Activated CD4-positive, alpha-beta memory T cell treated with anti-CD3 and anti-CD28 coated beads, Interleukin-2, amount 10 ng/mL, durations not matched to agents 7 days and 5 days (primary cell): ENCODE data around the gene PGBD1. TPM values are rescaled to one million over a fixed set of nuclear protein-coding genes. Genes with fewer than 3 reads are reported as not detected.
"Not testable (repeated sequence)": the region's sequence is repeated elsewhere in the genome, so short reads cannot be mapped to it uniquely, and the experiment has no call there.

ENCODE experiments used
- CTCF ChIA-PET: fragments of 350-600 bp; sonication (Branson Sonifier 250); formaldehyde crosslinking; loops from one replicate; lab custom pipeline; 2021; ENCODE audit warnings: antibody characterized with exemption, inconsistent platforms; lab: Charles Lee
- POLR2A ChIA-PET: fragments of 350-600 bp; sonication (Branson Sonifier 250); formaldehyde crosslinking; loops from one replicate; lab custom pipeline; 2021; ENCODE audit warnings: antibody characterized with exemption; lab: Charles Lee
- DNase-seq: peaks from one replicate; pipeline ENCODE4 v3.0.0-alpha.2; 2020
- H3K27ac Mint-ChIP-seq: one replicate; pipeline ENCODE4 v1.8.0; 2021; ENCODE audit warnings: mild to moderate bottlenecking, mixed read lengths
- H3K27me3 Mint-ChIP-seq: one replicate; pipeline ENCODE4 v1.8.0; 2021; ENCODE audit warnings: mixed read lengths
- H3K36me3 Mint-ChIP-seq: one replicate; pipeline ENCODE4 v1.8.0; 2021; ENCODE audit warnings: low read depth, mixed read lengths
- H3K4me1 Mint-ChIP-seq: one replicate; pipeline ENCODE4 v1.8.0; 2021; ENCODE audit warnings: mixed read lengths
- H3K4me3 Mint-ChIP-seq: one replicate; pipeline ENCODE4 v1.8.0; 2021; ENCODE audit warnings: mild to moderate bottlenecking, mixed read lengths
- H3K9me3 Mint-ChIP-seq: one replicate; pipeline ENCODE4 v1.8.0; 2021; ENCODE audit warnings: mixed read lengths
- total RNA-seq, 2 experiments: library from RNA; stranded (reverse); gene quantifications; one replicate each; pipeline ENCODE4 v1.2.3, GENCODE V29; 2021

Gene PGBD1
- total RNA-seq, 2 experiments from 2014 or later: 1.8 to 2.0 TPM

GRCh38 chr6:28282926-28283325 lies 1.6 kb downstream of the PGBD1 start:
- peaks cover 13% of the 10 kb centered on the region for H3K4me1 Mint-ChIP-seq
- no peak for DNase-seq
- H3K9me3 Mint-ChIP-seq: no peaks in the 10 kb centered on the region
- no peak overlapping the region for H3K4me3 Mint-ChIP-seq
- ChIA-PET POLR2A (no interaction called here), CTCF (interaction anchor here (1.0 to 1.5 kb wide), 2 partner anchors 16 to 73 kb away, joined by 4 read pairs; partner anchors contain the start of gene ZSCAN26)
- no peak overlapping the region for H3K27ac Mint-ChIP-seq
- peaks cover 11% of the 10 kb centered on the region for H3K36me3 Mint-ChIP-seq
- H3K27me3 Mint-ChIP-seq: peaks cover 5% of the 10 kb centered on the region

GRCh38 chr6:28291573-28291972 lies 10.2 kb downstream of the PGBD1 start:
- Mint-ChIP-seq H3K27ac (no peak overlapping the region), H3K36me3 (no peaks in the 10 kb centered on the region), H3K27me3 (no peaks in the 10 kb centered on the region), H3K4me1 (no peaks in the 10 kb centered on the region), H3K9me3 (no peaks in the 10 kb centered on the region), H3K4me3 (no peak overlapping the region)
- DNase-seq: no peak
- CTCF ChIA-PET: no interaction called here
- POLR2A ChIA-PET: no interaction called here

GRCh38 chr6:28295326-28295725 lies 14.0 kb downstream of the PGBD1 start:
- Mint-ChIP-seq H3K27me3 (no peaks in the 10 kb centered on the region), H3K27ac (no peak overlapping the region)
- CTCF ChIA-PET: no interaction called here

DNA sequence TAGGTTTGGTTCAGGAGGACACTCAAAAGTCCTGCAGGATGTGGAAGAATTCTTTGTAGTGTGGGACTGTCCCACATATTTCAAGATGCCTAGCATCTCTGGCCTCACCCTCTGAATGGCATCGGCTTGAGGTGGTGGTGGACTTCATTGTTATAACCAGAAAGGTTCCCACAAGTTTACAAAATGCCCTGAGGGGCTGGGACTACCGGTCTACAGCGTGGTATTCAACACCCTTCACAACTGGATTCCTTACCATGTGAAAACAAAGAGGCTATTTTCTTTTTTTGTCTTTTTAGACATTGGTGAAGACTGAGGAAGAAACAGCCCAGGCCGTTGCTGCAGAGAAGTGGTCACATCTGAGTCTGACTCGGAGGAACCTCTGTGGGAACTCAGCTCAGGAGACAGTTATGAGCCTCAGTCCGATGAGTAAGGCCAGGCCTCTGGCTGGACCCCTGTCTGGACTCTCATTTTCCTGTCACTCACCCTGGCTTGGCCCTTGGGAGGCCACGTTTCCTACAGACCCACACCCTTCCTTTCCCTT lies 15.2 kb downstream of the PGBD1 start:
- H3K27me3 Mint-ChIP-seq: no peaks in the 10 kb centered on the region
- H3K36me3 Mint-ChIP-seq: no peaks in the 10 kb centered on the region
- no peaks in the 10 kb centered on the region for H3K9me3 Mint-ChIP-seq
- ChIA-PET POLR2A (no interaction called here), CTCF (no interaction called here)
- no peaks in the 10 kb centered on the region for H3K4me1 Mint-ChIP-seq
- no peak overlapping the region for H3K27ac Mint-ChIP-seq
- H3K4me3 Mint-ChIP-seq: no peak overlapping the region
- DNase-seq: no peak

More at GRCh38 chr6:28295326-28295725, 14.0 kb downstream of the PGBD1 start:
- no peak for DNase-seq
- Mint-ChIP-seq H3K4me3 (no peak overlapping the region), H3K9me3 (no peaks in the 10 kb centered on the region), H3K4me1 (no peaks in the 10 kb centered on the region), H3K36me3 (no peaks in the 10 kb centered on the region)
- POLR2A ChIA-PET: no interaction called here

DNA sequence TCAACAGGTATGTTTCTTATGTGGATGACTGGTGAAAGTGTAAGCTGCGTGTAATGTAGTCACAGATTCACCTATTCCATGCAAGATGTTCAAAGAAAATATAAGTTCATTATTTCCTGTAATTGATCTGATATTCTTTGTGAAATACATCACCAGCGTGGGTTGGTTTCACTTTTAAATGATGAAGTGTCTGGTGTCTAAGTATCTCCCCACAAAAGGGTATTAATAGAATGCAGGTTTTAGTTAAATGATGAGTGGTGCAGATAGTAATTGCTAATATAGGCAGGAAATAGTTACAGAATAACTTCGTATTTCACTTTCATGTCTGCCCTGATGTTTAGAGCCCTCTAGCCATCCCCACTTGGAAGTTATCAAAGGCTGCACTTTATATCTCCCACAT lies 22.2 kb downstream of the PGBD1 start:
- H3K27me3 Mint-ChIP-seq: peaks cover 6% of the 10 kb centered on the region
- ChIA-PET CTCF (no interaction called here), POLR2A (no interaction called here)
- peaks cover 14% of the 10 kb centered on the region for H3K4me1 Mint-ChIP-seq
- no peak overlapping the region for H3K4me3 Mint-ChIP-seq
- no peak for DNase-seq
- H3K36me3 Mint-ChIP-seq: peaks cover 3% of the 10 kb centered on the region
- H3K9me3 Mint-ChIP-seq: no peaks in the 10 kb centered on the region
- no peak overlapping the region for H3K27ac Mint-ChIP-seq

DNA sequence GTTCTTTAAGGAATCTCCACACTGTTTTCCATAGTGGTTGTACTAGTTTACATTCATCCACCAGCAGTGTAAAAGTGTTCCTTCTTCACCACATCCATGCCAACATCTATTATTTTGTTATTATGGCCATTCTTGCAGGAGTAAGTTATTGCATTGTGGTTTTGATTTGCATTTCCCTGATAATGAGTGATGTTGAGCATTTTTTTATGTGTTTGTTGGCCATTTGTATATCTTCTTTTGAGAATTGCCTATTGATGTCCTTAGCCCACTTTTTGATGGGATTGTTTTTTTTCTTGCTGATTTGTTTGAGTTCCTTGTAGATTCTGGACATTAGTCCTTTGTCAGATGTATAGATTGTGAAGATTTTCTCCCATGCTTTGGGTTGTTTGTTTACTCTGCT lies 25.0 kb downstream of the PGBD1 start:
- H3K9me3 Mint-ChIP-seq, H3K4me3 Mint-ChIP-seq, H3K36me3 Mint-ChIP-seq, POLR2A ChIA-PET, H3K27ac Mint-ChIP-seq, DNase-seq, CTCF ChIA-PET: not testable (repeated sequence)
- H3K27me3 Mint-ChIP-seq: peaks cover 14% of the 10 kb centered on the region
- peaks cover 14% of the 10 kb centered on the region for H3K4me1 Mint-ChIP-seq

- CTCF ChIA-PET: no interaction called here
- H3K4me1 Mint-ChIP-seq: no peaks in the 10 kb centered on the region
- H3K4me3 Mint-ChIP-seq: no peak overlapping the region
- no peak for DNase-seq
- no peaks in the 10 kb centered on the region for H3K36me3 Mint-ChIP-seq
- H3K27me3 Mint-ChIP-seq: peaks cover 19% of the 10 kb centered on the region
- no peaks in the 10 kb centered on the region for H3K9me3 Mint-ChIP-seq
- no peak overlapping the region for H3K27ac Mint-ChIP-seq
- POLR2A ChIA-PET: no interaction called here
Measured at GRCh38 chr6:28311139-28311823, 29.9 kb downstream of the PGBD1 start.

- POLR2A ChIA-PET: no interaction called here
- H3K4me1 Mint-ChIP-seq: no peaks in the 10 kb centered on the region
- DNase-seq: no peak
- no peaks in the 10 kb centered on the region for H3K9me3 Mint-ChIP-seq
- H3K27ac Mint-ChIP-seq: no peak overlapping the region
- peaks cover 21% of the 10 kb centered on the region for H3K27me3 Mint-ChIP-seq
- no peaks in the 10 kb centered on the region for H3K36me3 Mint-ChIP-seq
- CTCF ChIA-PET: interaction anchor here (0.7 kb wide), 1 partner anchor 1693 kb away, joined by 4 read pairs; no protein-coding TSS in a partner anchor
- H3K4me3 Mint-ChIP-seq: no peak overlapping the region
Measured at GRCh38 chr6:28312939-28313338, 31.6 kb downstream of the PGBD1 start.

DNA sequence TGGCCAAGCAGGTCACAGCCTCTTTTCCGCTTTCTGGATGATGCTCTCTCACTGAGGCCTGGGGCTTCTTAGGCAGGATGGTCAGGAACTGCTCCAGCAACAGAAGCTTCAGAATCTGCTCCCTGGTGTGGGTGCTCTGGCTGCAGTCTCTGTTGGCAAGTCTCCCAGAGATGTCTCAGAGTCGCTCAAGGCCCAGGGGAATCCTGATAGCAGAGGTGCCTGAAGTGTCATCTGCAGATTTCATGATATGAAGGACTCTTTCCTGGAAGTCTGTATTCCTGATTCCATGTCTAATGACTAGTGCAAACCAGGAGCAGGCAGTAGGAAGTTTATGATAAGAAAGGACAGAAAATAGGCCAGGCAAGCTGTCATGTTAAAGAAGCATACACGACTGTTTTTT lies 34.3 kb downstream of the PGBD1 start:
- DNase-seq: no peak
- H3K9me3 Mint-ChIP-seq: no peaks in the 10 kb centered on the region
- no peaks in the 10 kb centered on the region for H3K4me1 Mint-ChIP-seq
- H3K4me3 Mint-ChIP-seq: no peak overlapping the region
- ChIA-PET CTCF (no interaction called here), POLR2A (no interaction called here)
- peaks cover 10% of the 10 kb centered on the region for H3K27me3 Mint-ChIP-seq
- no peak overlapping the region for H3K27ac Mint-ChIP-seq
- H3K36me3 Mint-ChIP-seq: no peaks in the 10 kb centered on the region

DNA sequence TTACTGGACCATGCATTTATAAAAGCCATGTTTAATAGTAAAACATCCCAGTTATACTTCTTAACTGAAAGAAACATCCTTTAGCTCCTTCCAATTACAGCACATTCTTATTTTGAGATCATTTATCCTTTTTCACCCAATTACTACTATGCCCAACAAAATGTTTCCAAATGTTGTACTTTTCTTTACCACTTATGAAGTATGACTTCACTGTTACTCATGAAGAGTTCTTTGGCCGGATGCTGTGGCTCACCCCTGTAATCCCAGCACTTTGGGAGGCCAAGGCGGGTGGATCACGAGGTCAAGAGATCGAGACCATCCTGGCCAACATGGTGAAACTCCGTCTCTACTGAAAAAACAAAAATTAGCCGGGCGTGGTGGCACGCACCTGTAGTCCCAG lies 36.5 kb downstream of the PGBD1 start:
- H3K27me3 Mint-ChIP-seq: peaks cover 13% of the 10 kb centered on the region
- CTCF ChIA-PET, H3K4me1 Mint-ChIP-seq, POLR2A ChIA-PET, H3K9me3 Mint-ChIP-seq, H3K27ac Mint-ChIP-seq, H3K4me3 Mint-ChIP-seq, DNase-seq, H3K36me3 Mint-ChIP-seq: not testable (repeated sequence)

GRCh38 chr6:28322661-28323060 lies 41.3 kb downstream of the PGBD1 start:
- no peak for DNase-seq
- H3K36me3 Mint-ChIP-seq: peaks cover 15% of the 10 kb centered on the region
- peaks cover 6% of the 10 kb centered on the region for H3K27me3 Mint-ChIP-seq
- peaks cover 34% of the 10 kb centered on the region for H3K9me3 Mint-ChIP-seq
- POLR2A ChIA-PET: no interaction called here
- H3K4me3 Mint-ChIP-seq: no peak overlapping the region
- H3K27ac Mint-ChIP-seq: no peak overlapping the region
- H3K4me1 Mint-ChIP-seq: no peaks in the 10 kb centered on the region
- CTCF ChIA-PET: interaction anchor here (1.6 kb wide), 1 partner anchor 218 kb away, joined by 3 read pairs; no protein-coding TSS in a partner anchor

- Mint-ChIP-seq H3K27ac (no peak overlapping the region), H3K36me3 (peaks cover 17% of the 10 kb centered on the region), H3K4me1 (no peaks in the 10 kb centered on the region), H3K27me3 (peaks cover 6% of the 10 kb centered on the region), H3K9me3 (peaks cover 40% of the 10 kb centered on the region), H3K4me3 (no peak overlapping the region)
- POLR2A ChIA-PET: interaction anchor here (0.8 kb wide), 1 partner anchor 24 kb away, joined by 3 read pairs; no protein-coding TSS in a partner anchor
- DNase-seq: no peak
- CTCF ChIA-PET: no interaction called here
Measured at GRCh38 chr6:28323813-28324424, 42.5 kb downstream of the PGBD1 start.

GRCh38 chr6:28326371-28326948 lies 45.1 kb downstream of the PGBD1 start:
- Mint-ChIP-seq H3K4me3 (no peak overlapping the region), H3K36me3 (peaks cover 17% of the 10 kb centered on the region), H3K9me3 (peaks cover 46% of the 10 kb centered on the region), H3K27me3 (peaks cover 6% of the 10 kb centered on the region), H3K4me1 (no peaks in the 10 kb centered on the region), H3K27ac (no peak overlapping the region)
- POLR2A ChIA-PET: no interaction called here
- no peak for DNase-seq
- CTCF ChIA-PET: no interaction called here
